Central memory CD4-positive, alpha-beta T cell (primary cell): Measurements from ENCODE around the gene SPECC1.
"Not testable (repeated sequence)": the region's sequence is repeated elsewhere in the genome, so short reads cannot be mapped to it uniquely, and the experiment has no call there.

Source experiments
- DNase-seq: peaks from one replicate; pipeline ENCODE4 v3.0.0; 2022

Gene SPECC1

DNA sequence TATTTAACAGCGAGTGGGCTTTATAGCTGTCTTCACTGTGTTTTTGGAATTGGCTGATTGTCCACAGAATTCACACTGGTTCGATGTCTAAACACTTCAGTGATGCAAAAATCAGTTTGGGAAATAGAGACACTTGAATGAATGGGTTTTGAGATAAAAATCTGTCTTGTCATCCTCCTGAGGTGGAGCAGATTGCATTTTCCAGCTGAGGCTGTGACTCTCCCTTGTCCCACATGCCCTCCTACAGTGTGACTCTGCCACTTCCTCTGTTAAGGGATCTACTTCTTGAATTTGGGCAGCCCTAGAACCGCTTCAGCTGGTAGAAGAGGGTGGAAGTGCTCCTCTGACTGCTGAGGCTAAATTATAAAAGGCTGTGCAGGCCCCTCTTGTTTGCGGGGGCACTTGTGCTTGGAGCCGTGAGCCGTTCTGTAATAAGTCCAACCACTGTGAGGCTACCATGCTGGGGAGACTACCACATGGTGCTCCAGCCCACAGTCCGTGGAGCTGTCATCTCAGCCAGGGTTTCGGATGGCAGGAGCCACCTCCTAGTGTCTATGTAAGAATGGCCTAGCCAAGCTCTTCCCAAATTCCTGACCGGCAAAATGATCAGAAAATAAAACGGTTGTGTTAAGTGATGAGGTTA, 175.9 kb downstream of the SPECC1 start:
- no peak for DNase-seq

DNA sequence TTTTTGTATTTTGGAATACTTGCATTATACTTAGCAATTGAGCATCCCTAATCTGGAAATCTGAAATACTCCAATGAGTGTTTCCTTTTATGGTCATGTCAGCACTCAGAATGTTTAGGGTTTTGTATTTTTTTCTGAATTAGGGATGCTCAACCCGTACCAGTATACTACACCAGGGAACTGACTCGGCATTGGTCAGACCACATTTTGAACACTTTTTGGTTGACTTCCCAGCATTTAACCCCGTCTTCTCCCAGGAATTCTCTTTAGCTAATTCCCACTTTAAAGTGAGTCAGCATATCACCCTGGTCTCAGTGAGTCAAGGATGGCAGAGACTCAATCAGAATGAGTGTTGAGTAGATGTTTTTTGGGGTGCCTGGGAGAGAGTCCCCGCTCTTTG, 177.9 kb downstream of the SPECC1 start:
- DNase-seq = no peak

DNA sequence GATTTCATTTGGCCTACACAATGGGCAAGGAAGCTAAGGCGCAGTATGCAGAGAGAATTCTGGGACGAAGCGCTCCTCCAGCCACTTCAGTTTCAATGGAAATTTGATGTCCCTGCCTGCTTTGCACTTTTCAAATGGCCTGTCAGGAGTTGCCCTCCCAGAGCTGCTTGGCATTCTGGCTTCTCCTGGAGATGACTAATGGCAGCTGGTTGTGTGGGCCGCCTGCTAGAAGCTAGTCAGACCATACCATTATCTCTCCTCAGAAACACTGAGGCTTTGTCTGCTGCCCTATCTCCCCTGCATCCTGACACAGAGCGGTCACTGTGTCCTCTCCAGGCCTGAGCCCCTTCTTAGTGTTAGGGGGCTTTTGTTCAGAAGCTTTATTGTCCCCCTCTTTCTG, 180.1 kb downstream of the SPECC1 start:
- DNase-seq = no peak

DNA sequence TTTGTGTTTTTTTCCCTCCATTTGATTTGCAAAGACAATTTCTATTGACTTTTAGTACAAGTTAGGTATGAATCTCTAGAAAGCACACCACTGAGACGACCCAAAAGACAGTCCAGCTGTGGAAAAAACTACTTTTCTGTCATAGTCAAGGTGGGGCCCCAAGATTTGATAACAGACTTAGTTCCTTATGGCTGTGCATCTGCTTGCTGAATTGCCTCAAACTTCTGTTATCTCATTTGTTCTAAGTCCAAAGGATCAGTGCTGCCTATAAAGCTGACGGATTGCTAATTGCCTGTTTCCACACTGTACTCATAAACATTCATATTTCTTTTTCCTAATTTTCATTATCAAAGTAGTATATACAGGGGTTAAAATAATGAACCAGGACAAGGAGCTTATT, 180.8 kb downstream of the SPECC1 start:
- DNase-seq = no peak

DNA sequence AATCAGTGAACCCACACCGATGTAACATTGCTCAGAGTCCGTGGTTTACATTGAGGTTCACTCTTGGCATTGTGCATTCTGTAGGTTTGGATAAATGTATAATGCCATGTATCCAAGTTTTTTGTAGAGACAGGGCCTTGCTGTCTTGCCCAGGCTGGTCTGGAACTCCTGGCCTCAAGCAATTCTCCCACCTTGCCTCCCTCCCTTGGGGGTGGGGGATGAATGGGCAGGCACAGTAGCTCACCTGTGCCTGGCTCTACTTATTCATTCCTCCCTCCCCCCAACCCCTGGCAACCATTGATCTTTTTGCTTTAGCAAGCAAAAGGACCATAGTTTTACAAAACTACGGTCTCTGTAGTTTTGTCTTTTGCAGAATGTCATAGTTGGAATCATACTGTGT, 181.4 kb downstream of the SPECC1 start:
- no peak for DNase-seq

DNA sequence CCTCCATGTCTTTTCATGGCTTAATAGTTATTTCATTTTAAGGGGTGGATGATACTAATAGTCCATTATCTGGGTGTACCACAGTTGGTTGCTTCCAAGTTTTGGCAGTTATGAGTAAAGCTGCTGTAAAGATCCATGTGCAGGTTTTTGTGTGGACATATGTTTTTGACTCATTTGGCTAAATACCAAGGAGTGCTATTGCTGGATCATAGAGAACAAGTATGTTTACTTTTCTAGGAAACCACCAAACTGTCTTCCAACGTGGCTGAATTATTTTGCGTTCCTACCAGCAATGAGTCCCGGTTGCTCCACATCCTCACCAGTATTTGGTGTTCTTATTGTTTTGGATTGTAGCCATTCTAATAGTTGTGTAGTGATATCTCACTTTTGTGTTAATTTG, 181.9 kb downstream of the SPECC1 start:
- no peak for DNase-seq

DNA sequence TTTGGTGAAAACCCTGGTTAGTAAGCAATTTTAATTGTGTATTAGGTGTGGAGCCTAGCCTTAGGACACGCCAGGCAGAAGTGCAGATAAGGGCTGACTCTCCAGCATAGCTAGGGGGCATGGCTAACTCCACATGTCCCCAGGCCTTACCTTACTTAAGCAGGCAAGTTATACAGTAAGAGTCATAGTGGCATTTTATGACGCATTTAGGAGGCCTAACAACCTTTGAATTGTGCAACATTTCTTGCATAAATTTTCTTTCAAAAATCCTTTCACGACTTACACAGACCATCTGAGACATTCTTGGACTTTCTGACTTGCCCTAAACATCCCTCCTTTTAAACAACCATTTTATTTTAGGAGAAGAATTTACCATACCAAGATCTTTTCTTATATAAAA, 187.1 kb downstream of the SPECC1 start:
- DNase-seq = not testable (repeated sequence)

DNA sequence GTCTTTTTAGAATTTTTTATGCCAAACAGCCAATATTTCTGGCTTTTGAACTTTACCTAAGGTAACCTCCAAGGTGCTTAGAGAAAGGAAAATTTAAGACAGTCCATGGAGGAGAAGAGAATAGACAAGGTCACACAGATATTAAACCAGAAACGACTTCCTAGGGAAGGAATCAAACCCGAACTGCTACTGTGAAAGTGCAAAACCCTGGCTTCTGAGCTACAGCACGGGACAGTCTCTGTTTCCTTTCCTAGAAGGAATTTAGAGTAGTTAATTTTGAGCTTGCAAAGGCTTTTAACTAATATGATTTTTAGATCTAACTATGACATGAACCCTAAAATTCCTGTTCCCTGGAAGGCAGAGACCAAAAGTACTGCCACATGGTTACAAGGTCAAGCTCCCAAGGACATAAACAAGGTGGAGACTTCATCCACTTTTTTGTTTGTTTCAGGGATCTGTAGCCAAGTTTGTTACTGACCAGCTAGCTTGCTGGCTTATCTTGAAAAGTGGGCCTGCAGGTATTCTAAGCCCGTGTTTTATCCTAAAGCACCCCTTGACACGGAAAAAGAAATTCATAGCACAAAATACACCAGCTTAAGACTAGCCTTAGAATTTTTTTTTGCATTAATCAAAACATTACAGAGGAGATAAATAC, 188.2 kb downstream of the SPECC1 start:
- no peak for DNase-seq

DNA sequence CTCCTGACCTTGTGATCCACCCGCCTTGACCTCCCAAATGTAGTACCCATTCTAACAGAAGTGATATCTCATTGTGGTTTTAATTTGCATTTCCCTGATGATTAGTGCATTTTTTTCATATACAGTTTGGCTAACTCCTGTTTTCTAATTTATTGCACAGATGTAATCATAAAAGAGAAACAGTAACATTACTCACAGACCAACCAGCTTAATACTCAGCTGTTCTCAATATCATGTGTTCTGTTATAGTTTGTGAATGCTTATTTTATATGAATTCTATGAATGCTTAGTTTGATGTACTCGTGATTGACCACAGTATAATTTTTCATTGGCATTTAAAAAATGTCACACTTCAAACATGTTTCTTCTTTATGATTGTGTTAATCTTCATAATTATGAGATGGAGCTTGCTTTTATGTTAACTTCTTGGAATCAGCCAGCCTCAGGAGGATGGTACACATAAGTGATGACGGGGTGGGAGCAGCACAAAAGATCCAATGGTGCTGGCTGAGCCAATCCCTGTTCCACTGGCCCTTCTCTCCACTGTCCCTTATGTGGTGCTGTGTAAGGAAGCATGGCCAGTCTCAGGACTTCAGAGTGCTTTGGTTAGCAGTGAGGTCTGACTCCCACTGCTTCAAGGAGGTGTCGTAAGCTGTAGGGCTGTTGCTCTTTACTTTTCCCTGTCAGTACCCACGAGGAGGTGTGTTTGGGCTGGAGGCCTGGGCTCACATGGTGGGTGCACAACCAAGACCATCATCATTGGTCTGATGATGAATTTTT, 191.0 kb downstream of the SPECC1 start:
- DNase-seq = no peak

DNA sequence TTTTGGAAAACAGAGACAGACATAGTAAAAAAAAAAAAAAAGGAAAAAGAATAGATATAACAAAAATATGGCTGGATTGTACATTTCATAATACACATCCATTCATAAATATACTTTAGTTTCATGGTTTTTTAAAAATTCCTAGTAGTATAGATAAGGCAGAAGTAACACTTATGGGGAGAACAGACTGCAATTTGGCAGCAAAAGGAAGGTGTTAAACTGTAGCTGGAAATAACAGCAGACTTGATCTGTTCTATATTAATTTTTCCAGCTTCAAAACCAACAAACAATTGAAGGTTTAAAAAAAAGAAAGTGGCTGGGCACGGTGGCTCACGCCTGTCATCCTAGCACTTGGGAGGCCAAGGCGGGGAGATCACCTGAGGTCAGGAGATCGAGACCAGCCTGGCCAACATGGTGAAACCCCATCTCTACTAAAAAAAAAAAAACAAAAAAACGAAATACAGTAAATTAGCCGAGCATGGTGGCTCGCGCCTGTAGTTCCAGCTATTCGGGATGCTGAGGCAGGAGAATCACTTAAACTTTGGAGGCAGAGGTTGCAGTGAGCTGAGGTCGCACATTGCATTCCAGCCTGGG, 191.8 kb downstream of the SPECC1 start:
- DNase-seq = no peak

DNA sequence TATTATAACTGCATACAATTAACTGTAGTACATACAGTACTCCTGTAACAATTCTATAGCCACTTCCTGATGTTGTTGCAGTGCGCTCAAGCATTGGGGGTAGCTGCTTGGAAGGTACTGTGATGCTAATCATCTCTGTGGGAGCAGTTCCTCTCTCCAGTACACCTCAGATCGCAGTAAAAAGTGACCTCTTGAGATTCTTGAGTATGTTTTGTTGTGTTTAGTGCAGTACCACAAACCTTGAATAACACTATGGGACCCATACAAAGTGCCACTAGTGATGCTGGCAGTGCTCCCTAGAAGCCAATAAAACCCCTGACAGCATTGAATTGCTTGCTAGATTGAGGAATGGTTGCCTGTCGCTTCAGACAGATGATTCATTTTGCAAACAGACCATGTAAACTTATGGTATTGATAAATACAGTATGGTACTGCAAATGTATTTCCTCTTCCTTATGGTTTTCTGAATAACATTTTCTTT, 193.0 kb downstream of the SPECC1 start:
- DNase-seq = no peak

DNA sequence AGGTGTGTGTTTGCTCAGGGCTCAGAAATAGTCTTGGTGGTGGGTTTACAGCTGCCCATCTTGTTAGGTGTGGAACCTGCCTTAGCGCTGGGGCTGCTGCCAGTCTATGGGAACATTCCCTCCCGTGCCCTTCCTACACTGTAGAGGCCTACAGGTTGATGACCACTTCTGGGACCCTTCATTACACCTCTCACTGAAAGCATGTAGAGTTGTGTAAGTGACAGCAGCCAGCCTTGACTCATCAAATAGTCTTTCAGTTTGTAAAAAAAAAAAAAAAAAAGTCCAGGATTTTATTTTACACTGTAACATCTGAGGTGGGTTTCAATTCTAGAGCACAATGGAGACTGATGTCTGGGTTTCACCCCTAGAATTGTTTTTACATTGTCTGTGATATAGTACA, 193.9 kb downstream of the SPECC1 start:
- DNase-seq = no peak

DNA sequence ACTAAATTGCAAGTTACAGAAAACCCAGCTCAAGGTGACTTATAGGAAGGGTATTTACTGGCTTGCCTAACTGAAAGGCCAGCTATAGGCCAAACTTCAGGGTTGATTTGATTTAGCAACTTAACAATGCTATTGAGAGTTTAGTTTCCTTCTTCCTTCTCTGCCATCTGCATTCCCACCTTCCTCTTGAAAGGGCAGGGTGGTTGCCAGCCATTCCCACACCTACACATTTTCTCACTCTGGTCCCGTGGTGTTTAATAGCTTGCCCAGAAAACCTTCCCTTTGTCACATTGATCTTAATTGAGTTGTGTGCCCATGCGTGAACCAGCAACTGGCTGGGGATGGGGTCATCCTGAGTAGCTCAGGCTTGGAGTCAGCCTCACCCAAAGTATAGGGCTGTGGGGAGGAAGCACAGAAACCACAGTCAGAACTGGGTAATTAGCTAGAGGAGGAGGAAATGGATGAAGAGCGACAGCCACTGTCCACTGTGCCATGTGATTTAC, 194.7 kb downstream of the SPECC1 start:
- DNase-seq = no peak

DNA sequence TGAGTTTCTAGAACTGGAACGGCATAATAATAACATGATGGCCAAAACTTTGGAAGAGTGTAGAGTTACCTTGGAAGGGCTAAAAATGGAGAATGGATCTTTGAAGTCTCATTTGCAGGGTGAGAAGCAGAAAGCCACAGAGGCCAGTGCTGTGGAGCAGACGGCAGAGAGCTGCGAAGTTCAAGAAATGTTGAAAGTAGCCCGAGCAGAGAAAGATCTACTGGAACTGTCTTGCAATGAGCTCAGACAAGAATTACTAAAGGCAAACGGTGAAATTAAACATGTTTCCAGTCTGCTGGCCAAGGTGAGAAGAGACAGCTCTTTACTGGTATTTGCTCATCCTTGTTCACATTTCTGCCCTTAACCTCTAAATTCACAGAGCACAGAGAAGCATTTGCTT, 196.4 kb downstream of the SPECC1 start:
- no peak for DNase-seq

DNA sequence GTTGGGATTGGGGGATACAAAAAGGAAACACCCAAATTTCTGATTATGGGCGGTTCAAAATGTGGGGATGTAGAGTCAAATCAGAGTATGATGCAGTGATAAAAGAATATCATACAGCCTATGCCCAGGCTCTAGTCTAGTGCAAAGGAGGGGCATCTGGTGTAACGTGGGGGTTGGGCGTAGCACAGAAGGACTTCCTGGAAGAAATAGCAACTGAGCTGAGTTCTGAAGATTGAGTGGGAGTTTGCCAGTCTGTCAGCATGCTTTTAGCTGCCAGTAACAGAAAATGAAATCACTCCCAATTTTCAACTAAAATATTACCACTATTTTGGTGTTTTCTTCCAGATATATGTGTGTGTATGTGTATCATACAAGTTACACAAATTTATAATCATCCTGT, 196.9 kb downstream of the SPECC1 start:
- DNase-seq = no peak

DNA sequence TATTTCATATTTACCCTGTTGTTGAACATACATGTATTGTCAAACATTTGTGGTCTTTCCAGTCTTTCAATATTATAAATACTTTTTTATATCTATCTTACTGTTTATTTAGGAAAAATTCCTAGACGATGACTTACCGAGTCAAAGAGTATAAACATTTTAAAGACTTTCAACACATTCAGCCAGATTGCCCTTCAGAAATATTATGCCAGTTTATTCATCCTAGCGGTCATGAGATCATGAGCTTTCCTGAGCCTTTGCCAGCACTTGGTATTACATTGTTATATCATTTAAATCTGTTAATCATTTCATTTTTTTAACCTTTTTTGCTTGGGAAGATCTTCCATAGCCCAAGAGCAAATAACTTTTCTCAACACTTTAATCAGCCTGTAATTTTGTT, 197.4 kb downstream of the SPECC1 start:
- DNase-seq = no peak

DNA sequence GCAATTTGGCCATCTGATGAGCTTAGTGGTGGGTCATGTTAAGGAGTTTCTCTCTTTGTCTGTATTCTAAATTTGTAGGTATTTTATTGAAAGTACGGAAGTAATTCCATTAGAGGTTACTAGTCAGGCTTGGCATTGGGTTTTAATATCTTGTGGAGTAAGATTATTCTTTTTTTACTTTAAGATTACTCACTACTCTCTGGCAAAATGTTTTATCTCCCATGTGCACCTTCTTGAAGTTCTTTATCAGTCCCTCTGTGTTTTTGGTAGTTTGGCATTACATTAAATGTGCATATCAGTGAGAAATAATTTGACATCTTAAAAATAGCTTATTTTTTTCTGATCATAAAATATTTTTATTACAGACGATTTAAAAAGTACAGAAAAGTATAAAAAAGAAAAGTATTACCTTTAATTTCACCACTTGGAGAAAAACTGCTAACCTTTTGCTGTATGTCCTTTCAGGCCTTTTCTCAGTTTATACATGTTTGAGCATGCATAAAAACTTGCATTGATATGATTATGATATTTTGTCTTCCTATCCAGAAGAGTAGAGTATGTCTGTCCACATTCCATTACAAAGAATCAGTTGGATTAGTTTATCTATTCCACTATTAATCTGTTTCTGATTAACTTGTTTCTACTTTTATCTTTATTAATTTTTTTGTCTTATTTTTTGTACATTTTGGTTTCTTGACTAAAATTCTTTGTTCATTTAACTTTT, 198.3 kb downstream of the SPECC1 start:
- DNase-seq = no peak

DNA sequence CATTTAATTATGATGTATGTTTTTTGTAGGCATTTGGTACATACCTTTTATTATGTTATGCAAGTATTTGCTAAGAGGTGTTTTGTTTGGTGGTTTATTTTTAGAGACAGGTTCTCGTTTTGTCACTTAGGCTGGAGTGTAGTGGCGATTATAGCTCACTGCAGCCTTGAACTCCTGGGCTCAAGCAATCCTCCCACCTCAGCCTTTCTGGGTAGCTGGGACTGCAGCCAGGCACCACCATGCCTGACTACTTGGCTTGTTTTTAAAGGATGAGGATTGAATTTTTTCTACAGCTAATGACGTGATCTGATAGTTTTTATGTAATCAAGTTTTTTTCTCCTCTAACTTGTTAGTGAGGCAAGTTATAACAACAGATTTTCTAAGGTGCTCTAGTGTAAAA, 199.6 kb downstream of the SPECC1 start:
- DNase-seq = no peak

DNA sequence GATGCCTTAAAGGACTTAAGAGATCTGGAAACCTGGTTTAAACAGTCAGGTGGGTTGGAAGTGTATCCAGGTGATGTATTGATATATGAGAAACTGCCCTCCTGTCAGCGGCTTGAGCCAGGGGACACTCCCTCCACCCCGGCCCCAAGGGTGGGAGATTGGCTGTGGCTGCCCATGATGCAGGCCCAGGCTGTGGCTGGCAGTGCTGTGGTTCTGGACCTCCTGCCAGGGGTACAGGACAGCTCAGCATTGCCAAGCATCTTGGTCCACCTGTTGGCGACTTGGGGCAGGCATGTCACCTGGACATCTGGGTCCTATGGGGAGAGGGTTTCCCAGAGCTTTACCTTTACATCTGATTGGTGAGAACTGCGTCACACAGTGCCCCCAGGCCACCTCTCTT, 201.0 kb downstream of the SPECC1 start:
- DNase-seq = no peak

DNA sequence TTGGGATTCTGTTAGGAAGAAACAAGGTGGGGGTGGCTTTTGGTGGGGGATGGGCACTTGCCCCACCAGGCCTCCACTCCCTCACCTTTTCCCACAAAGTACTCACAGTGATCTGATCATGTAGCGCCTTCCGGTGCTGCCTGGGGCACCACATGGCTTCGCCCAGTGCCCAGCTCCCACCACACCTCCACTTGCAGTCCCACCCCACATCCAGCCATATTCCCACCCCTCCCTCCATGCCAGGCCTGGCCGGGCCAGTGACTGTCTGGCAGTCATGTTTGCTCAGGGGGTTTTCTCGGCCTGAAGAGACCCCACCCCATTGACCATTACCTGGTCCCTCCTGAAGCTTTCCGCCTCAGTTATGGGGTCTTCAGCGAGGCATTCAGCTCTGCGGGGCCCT, 201.5 kb downstream of the SPECC1 start:
- DNase-seq = no peak

DNA sequence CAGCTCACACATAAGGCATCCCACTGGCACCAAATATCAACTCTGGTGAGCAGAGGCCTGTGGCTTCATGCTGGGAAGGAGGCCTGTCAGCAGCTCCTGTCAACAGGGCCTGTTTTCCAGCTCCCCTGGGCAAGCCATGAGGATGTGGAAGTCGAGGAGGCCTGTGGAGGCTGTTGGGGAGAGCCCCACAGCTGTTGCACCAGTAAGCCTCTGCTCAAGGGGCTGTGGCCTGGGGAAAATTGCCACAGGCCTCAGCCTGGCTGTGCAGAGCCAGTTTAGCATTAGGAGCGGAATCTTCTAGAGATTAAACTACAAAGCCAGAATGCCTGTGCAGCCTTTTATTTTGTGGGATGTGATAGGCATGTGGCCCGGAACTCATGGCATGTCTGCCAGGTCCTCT, 202.1 kb downstream of the SPECC1 start:
- DNase-seq = no peak

DNA sequence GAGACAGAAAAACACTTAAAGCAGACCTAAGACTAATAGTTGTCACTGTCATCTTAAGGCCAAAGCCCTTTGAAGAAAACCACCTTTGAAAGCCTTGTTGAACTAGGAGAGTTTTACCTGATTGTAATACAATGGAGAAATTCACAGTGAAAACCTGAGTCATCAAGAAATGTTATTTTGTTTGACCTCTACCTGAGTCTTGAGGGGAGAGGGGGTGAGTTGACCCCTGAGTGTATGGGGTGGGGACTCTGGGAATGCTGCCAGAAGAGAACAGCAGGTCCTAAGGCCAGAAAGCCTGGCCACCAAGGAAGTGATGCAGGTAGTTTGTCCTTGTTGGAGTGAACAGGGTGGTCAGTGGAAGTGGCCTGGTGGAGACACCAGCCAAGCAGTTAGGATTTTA, 204.3 kb downstream of the SPECC1 start:
- no peak for DNase-seq

DNA sequence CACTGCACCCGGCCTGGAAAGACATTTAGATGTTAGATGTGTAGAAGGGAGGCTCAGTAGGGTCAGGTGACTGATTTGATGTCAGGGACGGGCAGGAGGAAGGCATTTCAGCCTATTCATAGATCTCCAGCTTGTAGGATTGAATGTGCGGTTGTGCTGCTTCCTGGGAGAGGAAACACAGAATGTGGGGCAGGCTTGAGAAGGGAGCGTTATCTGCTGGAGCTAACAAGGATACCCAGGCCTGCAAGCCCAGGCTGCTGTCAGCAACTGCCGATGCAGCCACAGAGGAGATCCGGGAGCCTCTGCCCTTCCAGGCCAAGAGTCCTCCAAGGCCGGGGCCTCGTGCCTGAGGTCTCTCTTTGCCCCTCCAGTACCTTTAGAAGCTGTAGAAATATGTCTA, 205.6 kb downstream of the SPECC1 start:
- no peak for DNase-seq
